Stimulated activated CD8-positive, alpha-beta memory T cell treated with anti-CD3 and anti-CD28 coated beads, Interleukin-7, amount 100 ng/mL, for 1 hour (primary cell): ENCODE measurements around the gene SPAAR.
"Not testable (repeated sequence)": the region's sequence is repeated elsewhere in the genome, so short reads cannot be mapped to it uniquely, and the experiment has no call there.

Experiments
- DNase-seq, 2 donors: peaks; one replicate each; pipeline ENCODE4 v3.0.0-alpha.2; 2020; ENCODE audit warnings: low read depth in 2 of 2

The SPAAR gene

GRCh38 chr9:35904338-35904737, 5.0 kb upstream of the SPAAR start:
- no peak for DNase-seq

- no peak for DNase-seq
These were observed 4.1 kb upstream of the SPAAR start for GRCh38 chr9:35905051-35905781.

- no peak for DNase-seq
These were observed 3.2 kb upstream of the SPAAR start, which contains the start of gene HRCT1 for GRCh38 chr9:35905912-35906679. TSS of gene HRCT1 (plus strand) at chr9:35906202. CDS start at chr9:35906288, 86 bp downstream.

GRCh38 chr9:35906923-35907699, 2.2 kb upstream of the SPAAR start:
- DNase-seq = no peak

- no peak for DNase-seq
These were observed 1.4 kb upstream of the SPAAR start for GRCh38 chr9:35907711-35908503.

- DNase-seq = no peak
These were observed 675 bp upstream of the SPAAR start for GRCh38 chr9:35908504-35909125.

GRCh38 chr9:35909687-35910612, 660 bp downstream of the SPAAR start:
- DNase-seq = no peak

- no peak for DNase-seq
These were observed 1.5 kb downstream of the SPAAR start for GRCh38 chr9:35910613-35911359.

GRCh38 chr9:35911690-35912089, 2.4 kb downstream of the SPAAR start:
- no peak for DNase-seq

GRCh38 chr9:35912791-35913400, 3.6 kb downstream of the SPAAR start:
- DNase-seq = no peak

- DNase-seq = not testable (repeated sequence)
These were observed 4.1 kb downstream of the SPAAR start for GRCh38 chr9:35913429-35913828.

- no peak for DNase-seq
These were observed 5.1 kb downstream of the SPAAR start for GRCh38 chr9:35914301-35914807.

GRCh38 chr9:35915681-35916294, 6.5 kb downstream of the SPAAR start:
- DNase-seq = no peak

- no peak for DNase-seq
These were observed 8.0 kb downstream of the SPAAR start for GRCh38 chr9:35917261-35917660.

- no peak for DNase-seq
These were observed 9.5 kb downstream of the SPAAR start for GRCh38 chr9:35918780-35919179.

GRCh38 chr9:35919212-35920008, 10.1 kb downstream of the SPAAR start:
- DNase-seq = no peak

GRCh38 chr9:35920051-35920620, 10.8 kb downstream of the SPAAR start:
- no peak for DNase-seq
